Measurements from ENCODE around the gene ABCC4. TPM values are rescaled to one million over a fixed set of nuclear protein-coding genes. Genes with fewer than 3 reads are reported as not detected.

The ABCC4 gene
- total RNA-seq, 1 donor: 21.4 TPM

DNA sequence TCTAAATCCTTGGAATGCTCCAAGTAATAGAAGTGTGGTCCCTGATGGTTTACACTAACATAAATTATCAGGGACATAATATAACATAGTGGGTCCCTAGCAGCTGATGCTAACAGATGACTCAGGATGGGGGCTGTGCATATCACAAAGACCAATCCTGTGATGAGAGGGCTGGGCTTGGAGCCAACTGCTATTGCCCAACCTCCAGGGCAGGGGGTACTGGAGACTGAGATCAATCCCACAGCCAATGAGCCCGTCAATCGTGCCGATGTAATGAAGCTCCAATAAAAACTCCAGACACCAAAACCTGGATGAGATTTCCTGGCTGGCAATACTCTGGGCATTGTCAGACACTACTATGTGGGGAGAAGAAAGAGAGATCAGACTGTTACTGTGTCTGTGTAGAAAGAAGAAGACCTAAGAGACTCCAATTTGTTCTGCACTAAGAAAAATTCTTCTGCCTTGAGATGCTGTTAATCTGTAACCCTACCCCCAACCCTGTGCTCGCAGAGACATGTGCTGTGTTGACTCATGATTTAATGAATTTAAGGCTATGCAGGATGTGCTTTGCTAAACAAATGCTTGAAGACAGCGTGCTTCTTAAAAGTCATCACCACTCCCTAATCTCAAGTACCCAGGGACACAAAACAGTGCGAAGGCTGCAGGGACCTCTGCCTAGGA, 33.4 kb downstream of the ABCC4 start:
- DNase-seq (ENCODE audit: low read depth): peak; percentile 80
- H3K4me3 ChIP-seq (ENCODE audit: low read depth, low read length): no peak overlapping the region
- TF ChIP-seq, protein P1, sequence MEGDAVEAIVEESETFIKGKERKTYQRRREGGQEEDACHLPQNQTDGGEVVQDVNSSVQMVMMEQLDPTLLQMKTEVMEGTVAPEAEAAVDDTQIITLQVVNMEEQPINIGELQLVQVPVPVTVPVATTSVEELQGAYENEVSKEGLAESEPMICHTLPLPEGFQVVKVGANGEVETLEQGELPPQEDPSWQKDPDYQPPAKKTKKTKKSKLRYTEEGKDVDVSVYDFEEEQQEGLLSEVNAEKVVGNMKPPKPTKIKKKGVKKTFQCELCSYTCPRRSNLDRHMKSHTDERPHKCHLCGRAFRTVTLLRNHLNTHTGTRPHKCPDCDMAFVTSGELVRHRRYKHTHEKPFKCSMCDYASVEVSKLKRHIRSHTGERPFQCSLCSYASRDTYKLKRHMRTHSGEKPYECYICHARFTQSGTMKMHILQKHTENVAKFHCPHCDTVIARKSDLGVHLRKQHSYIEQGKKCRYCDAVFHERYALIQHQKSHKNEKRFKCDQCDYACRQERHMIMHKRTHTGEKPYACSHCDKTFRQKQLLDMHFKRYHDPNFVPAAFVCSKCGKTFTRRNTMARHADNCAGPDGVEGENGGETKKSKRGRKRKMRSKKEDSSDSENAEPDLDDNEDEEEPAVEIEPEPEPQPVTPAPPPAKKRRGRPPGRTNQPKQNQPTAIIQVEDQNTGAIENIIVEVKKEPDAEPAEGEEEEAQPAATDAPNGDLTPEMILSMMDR (IDR thresholded peaks at IDR 0.05; ENCODE audit: insufficient read depth, low read length): no peak

DNA sequence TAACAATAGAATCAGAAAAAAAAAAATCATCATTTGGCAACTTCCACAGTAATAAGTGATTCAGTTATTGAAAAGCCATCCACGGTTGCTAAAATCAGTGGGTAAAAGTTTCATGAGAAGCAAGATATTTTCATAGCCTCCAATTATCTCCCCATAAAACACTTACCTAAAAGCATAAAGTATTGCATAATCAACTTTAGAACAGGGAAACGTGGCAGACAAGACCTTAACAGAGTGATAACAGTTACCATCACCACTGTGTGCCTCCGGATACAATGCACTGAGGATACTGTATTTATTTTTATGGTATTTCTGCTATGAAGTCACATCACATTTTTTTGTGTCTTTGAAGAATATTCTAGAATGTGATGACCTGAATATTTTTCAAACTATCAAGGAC, 37.0 kb downstream of the ABCC4 start:
- TF ChIP-seq, protein P1 (IDR thresholded peaks at IDR 0.05; ENCODE audit: insufficient read depth, low read length): no peak
- no peak for DNase-seq (ENCODE audit: low read depth)
- H3K4me3 ChIP-seq (ENCODE audit: low read depth, low read length): no peak overlapping the region

DNA sequence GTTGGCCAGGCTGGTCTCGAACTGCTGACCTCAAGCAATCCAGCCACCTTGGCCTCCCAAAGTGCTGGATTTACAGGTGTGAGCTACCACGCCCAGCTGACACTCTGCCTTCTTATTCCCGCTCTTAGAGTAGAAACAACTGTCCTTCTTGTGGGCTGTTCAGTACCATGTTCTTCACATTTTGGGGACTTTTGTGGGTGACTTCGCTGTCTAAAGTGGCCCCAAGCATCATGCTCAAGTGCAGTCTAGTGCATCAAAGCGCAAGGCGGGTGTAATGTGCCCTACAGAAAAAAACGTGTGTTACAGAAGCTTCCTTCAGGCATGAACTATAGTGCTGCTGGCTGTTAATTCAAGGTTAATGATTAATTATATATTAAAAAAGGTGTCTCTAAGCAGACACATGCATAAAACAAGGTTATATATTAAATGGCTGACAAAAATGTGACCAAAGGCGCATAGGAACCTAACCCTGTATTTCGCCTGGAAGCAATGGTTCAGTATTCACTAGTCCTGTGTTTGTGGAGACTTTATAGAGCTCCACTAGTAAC, 38.3 kb downstream of the ABCC4 start:
- TF ChIP-seq, protein P1 (IDR thresholded peaks at IDR 0.05; ENCODE audit: insufficient read depth, low read length): no peak
- no peak overlapping the region for H3K4me3 ChIP-seq (ENCODE audit: low read depth, low read length)
- no peak for DNase-seq (ENCODE audit: low read depth)

DNA sequence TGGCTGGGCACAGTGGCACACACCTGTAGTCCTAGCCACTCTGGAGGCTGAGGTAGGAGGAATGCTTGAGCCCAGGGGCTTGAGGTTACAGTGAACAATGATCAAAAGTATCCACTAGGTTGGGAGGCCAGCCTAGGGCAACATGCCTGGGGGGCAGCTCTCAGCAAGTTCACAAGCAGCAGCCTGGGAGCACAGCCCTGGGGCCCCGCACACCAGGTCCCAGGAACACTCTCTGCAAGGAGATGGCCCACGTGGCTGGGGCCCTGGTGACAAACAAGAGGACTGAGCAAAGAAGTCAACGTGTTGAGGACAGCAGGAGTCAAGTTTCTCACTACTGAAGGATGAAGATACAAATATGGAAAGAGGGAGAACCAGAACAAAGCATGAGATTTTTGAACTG, 39.3 kb downstream of the ABCC4 start:
- TF ChIP-seq, protein P1 (IDR thresholded peaks at IDR 0.05; ENCODE audit: insufficient read depth, low read length): no peak
- no peak overlapping the region for H3K4me3 ChIP-seq (ENCODE audit: low read depth, low read length)
- no peak for DNase-seq (ENCODE audit: low read depth)

DNA sequence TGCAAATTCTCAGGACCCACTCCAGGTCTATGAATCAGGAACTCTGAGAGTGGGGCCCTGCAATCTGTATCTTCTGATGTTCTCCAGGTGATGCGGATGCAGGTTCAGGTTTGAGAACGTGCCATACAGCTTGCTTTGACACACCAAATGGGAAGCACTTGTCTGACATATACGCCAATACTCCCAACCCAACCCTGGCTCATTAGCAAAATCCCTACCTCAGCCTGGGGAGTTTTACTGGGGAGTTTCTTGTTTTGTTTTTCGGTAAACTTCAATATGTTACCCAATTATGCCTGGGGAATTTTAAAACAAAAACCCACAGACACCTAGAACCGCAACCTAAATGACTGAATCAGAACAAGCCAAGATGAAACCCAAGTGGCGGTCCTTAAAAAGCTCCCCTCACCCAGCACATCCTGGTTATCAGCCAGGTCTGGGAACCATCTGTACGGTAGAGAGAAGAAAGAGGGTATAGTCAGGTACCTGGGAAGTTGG, 41.2 kb downstream of the ABCC4 start:
- TF ChIP-seq, protein P1 (IDR thresholded peaks at IDR 0.05; ENCODE audit: insufficient read depth, low read length): no peak
- H3K4me3 ChIP-seq (ENCODE audit: low read depth, low read length): no peak overlapping the region
- no peak for DNase-seq (ENCODE audit: low read depth)

DNA sequence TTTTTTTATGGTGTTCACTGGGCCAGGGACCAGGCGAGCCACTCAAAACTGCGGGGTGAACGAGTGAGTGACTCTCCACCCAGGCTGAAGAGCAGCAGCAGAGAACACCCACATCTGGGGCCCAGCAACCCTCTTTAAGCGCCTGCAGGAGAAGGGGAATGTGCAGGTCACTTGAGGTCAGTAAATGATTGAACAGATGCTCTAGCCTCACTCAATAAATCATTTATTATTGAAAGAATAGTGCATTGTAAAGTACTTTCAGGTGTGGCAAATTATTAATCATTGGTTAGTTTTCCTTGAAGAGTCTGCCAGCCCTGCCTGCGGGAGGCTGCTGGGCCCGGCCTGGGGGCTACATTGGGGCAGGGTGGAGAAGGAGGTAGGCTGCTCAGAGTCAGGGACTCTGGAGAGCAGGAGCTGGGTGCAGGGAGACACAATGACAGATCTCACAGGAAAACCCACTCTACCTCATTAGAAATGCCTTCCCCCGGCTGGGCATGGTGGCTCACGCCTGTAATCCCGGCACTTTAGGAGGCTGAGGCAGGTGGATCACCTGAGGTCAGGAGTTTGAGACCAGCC, 42.5 kb downstream of the ABCC4 start:
- TF ChIP-seq, protein P1 (IDR thresholded peaks at IDR 0.05; ENCODE audit: insufficient read depth, low read length): no peak
- no peak for DNase-seq (ENCODE audit: low read depth)

More for the DNA sequence above, 42.5 kb downstream of the ABCC4 start:
- no peak overlapping the region for H3K4me3 ChIP-seq (ENCODE audit: low read depth, low read length)

All from fibroblast of the aortic adventitia (primary cell).